Measurements from ENCODE around the gene FUT6.

DNA sequence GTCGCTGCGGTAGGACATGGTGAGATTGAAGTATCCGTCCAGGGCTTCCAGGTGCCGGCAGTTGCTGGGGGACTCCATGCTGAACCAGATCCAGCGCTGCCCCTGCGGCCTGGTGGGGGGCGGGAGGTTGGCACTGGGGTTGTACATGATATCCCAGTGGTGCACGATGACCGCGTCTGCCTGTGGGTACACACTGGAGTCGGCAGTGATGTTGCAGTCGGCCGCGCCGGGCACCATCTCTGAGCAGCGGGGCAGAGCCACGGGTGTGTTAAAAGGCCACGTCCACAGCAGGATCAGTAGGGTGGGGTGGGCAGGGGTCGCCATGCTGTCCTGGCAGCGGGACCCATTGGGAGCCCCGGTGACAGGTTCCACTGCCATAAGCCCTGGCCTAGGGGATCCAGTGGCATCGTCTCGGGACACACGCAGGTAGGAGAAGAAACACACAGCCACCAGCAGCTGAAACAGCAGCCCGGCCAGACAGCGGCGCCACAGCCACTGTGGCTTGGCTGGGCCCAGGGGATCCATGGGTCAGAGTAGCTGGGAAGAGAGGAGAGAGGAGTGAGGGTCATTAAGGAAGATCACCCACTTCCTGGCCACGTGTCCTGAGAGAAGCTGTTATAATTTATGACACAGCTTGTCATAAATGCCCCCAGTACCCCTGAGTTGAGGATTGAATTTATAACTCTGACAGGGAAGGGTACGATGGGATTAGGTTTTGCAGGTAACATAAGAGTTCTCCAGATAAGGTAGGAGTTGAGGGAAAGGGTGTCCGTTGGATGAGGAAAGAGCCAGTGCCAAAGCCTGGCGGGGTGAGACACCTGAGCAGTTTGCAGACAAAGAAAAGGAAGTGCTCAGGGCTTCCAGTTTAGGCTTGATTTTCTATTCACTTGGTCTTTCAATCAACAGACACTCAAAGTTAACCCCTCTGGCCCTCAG lies 28.0 kb upstream of the FUT6 start:
- TF ChIP-seq, protein P1, sequence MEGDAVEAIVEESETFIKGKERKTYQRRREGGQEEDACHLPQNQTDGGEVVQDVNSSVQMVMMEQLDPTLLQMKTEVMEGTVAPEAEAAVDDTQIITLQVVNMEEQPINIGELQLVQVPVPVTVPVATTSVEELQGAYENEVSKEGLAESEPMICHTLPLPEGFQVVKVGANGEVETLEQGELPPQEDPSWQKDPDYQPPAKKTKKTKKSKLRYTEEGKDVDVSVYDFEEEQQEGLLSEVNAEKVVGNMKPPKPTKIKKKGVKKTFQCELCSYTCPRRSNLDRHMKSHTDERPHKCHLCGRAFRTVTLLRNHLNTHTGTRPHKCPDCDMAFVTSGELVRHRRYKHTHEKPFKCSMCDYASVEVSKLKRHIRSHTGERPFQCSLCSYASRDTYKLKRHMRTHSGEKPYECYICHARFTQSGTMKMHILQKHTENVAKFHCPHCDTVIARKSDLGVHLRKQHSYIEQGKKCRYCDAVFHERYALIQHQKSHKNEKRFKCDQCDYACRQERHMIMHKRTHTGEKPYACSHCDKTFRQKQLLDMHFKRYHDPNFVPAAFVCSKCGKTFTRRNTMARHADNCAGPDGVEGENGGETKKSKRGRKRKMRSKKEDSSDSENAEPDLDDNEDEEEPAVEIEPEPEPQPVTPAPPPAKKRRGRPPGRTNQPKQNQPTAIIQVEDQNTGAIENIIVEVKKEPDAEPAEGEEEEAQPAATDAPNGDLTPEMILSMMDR (IDR thresholded peaks at IDR 0.05) = no peak
- no peak for TF ChIP-seq POLR2A (IDR thresholded peaks at IDR 0.05)

Data from esophagus squamous epithelium (tissue), 4 donors.